OCI-LY7 (cell line): Measurements from ENCODE around the gene SLC16A9. TPM values are rescaled to one million over a fixed set of nuclear protein-coding genes. Genes with fewer than 3 reads are reported as not detected.

Experiments used
- BruUV-seq: library from RNA; stranded (reverse); fragments of 400-500 nt; replicated peaks from 2 replicates; lab custom pipeline; 2021; lab: Mats Ljungman, UMichigan
- CTCF ChIA-PET: fragments of 300-600 bp; sonication (Branson Sonifier 250); formaldehyde crosslinking; loops from one replicate; lab custom pipeline; 2022; ENCODE audit warnings: antibody characterized with exemption; ENCODE audit not compliant: unreplicated experiment; lab: Charles Lee
- POLR2A ChIA-PET: fragments of 300-600 bp; sonication (Branson Sonifier 250); formaldehyde crosslinking; loops from one replicate; lab custom pipeline; 2022; ENCODE audit warnings: antibody characterized with exemption; lab: Charles Lee
- DNase-seq: peaks from one replicate; pipeline ENCODE4 v3.0.0-alpha.2; 2015; ENCODE audit warnings: low spot score
- H2AFZ ChIP-seq: fragments of 200-600 bp; sonication (generic), shearing (Covaris generic); 2 replicates; pipeline ENCODE4 v1.6.1; 2014; ENCODE audit warnings: mild to moderate bottlenecking, antibody characterized with exemption, low read length, moderate library complexity
- H3K27ac ChIP-seq: fragments of 200-600 bp; sonication (generic); 2 replicates; pipeline ENCODE4 v1.5.1; 2014; ENCODE audit warnings: mixed run types, low read depth, mild to moderate bottlenecking, moderate library complexity, low read length, inconsistent platforms; ENCODE audit not compliant: poor library complexity, severe bottlenecking
- H3K36me3 ChIP-seq: fragments of 200-600 bp; sonication (generic); 2 replicates; pipeline ENCODE4 v1.6.1; 2014; ENCODE audit warnings: mild to moderate bottlenecking, antibody characterized with exemption, low read length, moderate library complexity, mixed read lengths; ENCODE audit not compliant: insufficient read depth
- H3K4me1 ChIP-seq: fragments of 200-600 bp; sonication (generic); 2 replicates; pipeline ENCODE4 v1.5.1; 2014; ENCODE audit warnings: mild to moderate bottlenecking, low read length; ENCODE audit not compliant: insufficient read depth, poor library complexity, severe bottlenecking
- H3K4me2 ChIP-seq: fragments of 200-600 bp; sonication (generic); 2 replicates; pipeline ENCODE4 v1.6.1; 2014; ENCODE audit warnings: mild to moderate bottlenecking, low read length
- H3K4me3 ChIP-seq: fragments of 200-600 bp; sonication (generic); 2 replicates; pipeline ENCODE4 v1.5.1; 2014; ENCODE audit warnings: mild to moderate bottlenecking, low read depth, low read length; ENCODE audit not compliant: poor library complexity, severe bottlenecking
- H3K79me2 ChIP-seq: fragments of 200-600 bp; sonication (generic); 2 replicates; pipeline ENCODE4 v1.6.1; 2016; ENCODE audit warnings: low read depth, mild to moderate bottlenecking, low read length, moderate library complexity, mixed read lengths; ENCODE audit not compliant: insufficient read depth
- H3K9me2 ChIP-seq: fragments of 200-600 bp; sonication (generic); 2 replicates; pipeline ENCODE4 v1.6.1; 2016; ENCODE audit warnings: mild to moderate bottlenecking, low read length, mixed read lengths; ENCODE audit not compliant: insufficient read depth
- H3K9me3 ChIP-seq: fragments of 200-600 bp; sonication (generic); 2 replicates; pipeline ENCODE4 v1.6.1; 2014; ENCODE audit warnings: mild to moderate bottlenecking, mixed run types, low read length, mixed read lengths
- H4K20me1 ChIP-seq: fragments of 200-600 bp; sonication (generic); 2 replicates; pipeline ENCODE4 v1.6.1; 2014; ENCODE audit warnings: mild to moderate bottlenecking, antibody characterized with exemption, low read length, moderate library complexity, mixed read lengths; ENCODE audit not compliant: insufficient read depth
- CTCF ChIP-seq: fragments of 200-600 bp; sonication (generic); conservative IDR thresholded peaks from 2 replicates; pipeline ENCODE4 v1.5.1; 2014; ENCODE audit warnings: mild to moderate bottlenecking, antibody characterized with exemption, low read length, moderate library complexity, mixed read lengths
- EZH2phosphoT487 ChIP-seq: fragments of 200-600 bp; sonication (generic); IDR thresholded peaks from 2 replicates; pipeline ENCODE4 v1.6.1; 2018; ENCODE audit warnings: low read depth, borderline replicate concordance, mild to moderate bottlenecking, mixed run types, antibody characterized with exemption, low read length, moderate library complexity, mixed read lengths
- intact Hi-C: fragments of 100-400 bp; cut with micrococcal nuclease; formaldehyde crosslinking; loops from one replicate; pipeline ENCODE4 v1.10.0; 2022; ENCODE audit not compliant: unreplicated experiment
- total RNA-seq, 2 experiments: library from RNA; depleted of rRNA in 1 of 2; stranded (reverse); fragments of >200 nt in 1 of 2; shearing (Covaris generic) in 1 of 2; gene quantifications; 2 replicates each; pipeline ENCODE4 v1.2.3, GENCODE V29; 2014 to 2022

Gene SLC16A9
- total RNA-seq, 2 experiments from 2014 or later: not detected

- H3K4me2 ChIP-seq: no peak overlapping the region
These were observed 87.9 kb downstream of the SLC16A9 start for GRCh38 chr10:59621771-59622170.

GRCh38 chr10:59618666-59619065 is 91.0 kb downstream of the SLC16A9 start:
- no peak overlapping the region for H3K27ac ChIP-seq
- H3K4me2 ChIP-seq: no peak overlapping the region
- no peaks in the 10 kb centered on the region for H4K20me1 ChIP-seq
- intact Hi-C loops: no loop called here
- H3K79me2 ChIP-seq: no peaks in the 10 kb centered on the region
- TF ChIP-seq CTCF (no peak), EZH2phosphoT487 (no peak)
- no peaks in the 10 kb centered on the region for H3K4me1 ChIP-seq
- DNase-seq: no peak
- H3K36me3 ChIP-seq: no peaks in the 10 kb centered on the region
- ChIA-PET POLR2A (no interaction called here), CTCF (no interaction called here)
- H3K9me2 ChIP-seq: no peaks in the 10 kb centered on the region
- no peak overlapping the region for H2AFZ ChIP-seq
- no peak overlapping the region for H3K4me3 ChIP-seq
- BruUV-seq: no TSS peak
- no peaks in the 10 kb centered on the region for H3K9me3 ChIP-seq

More at GRCh38 chr10:59621771-59622170, 87.9 kb downstream of the SLC16A9 start:
- Histone ChIP-seq H3K9me3 (no peaks in the 10 kb centered on the region), H3K4me3 (no peak overlapping the region), H3K27ac (no peak overlapping the region), H2AFZ (no peak overlapping the region), H3K36me3 (no peaks in the 10 kb centered on the region), H4K20me1 (no peaks in the 10 kb centered on the region), H3K79me2 (no peaks in the 10 kb centered on the region), H3K4me1 (no peaks in the 10 kb centered on the region), H3K9me2 (no peaks in the 10 kb centered on the region)
- ChIA-PET POLR2A (no interaction called here), CTCF (no interaction called here)
- DNase-seq: no peak
- TF ChIP-seq CTCF (no peak), EZH2phosphoT487 (no peak)
- intact Hi-C loops: loop anchor here (1.0 to 10.0 kb wide), 3 partner anchors 381 to 839 kb away; no protein-coding TSS in a partner anchor
- BruUV-seq: no TSS peak

GRCh38 chr10:59617996-59618395 is 91.7 kb downstream of the SLC16A9 start:
- no peak overlapping the region for H2AFZ ChIP-seq
- no peak overlapping the region for H3K27ac ChIP-seq
- H3K79me2 ChIP-seq: no peaks in the 10 kb centered on the region
- ChIA-PET CTCF (no interaction called here), POLR2A (no interaction called here)
- H3K4me3 ChIP-seq: no peak overlapping the region
- no peaks in the 10 kb centered on the region for H3K4me1 ChIP-seq
- no peaks in the 10 kb centered on the region for H3K36me3 ChIP-seq
- H4K20me1 ChIP-seq: no peaks in the 10 kb centered on the region
- TF ChIP-seq CTCF: no peak
- no peak for TF ChIP-seq EZH2phosphoT487
- H3K9me2 ChIP-seq: no peaks in the 10 kb centered on the region
- no TSS peak for BruUV-seq
- DNase-seq: no peak
- H3K9me3 ChIP-seq: no peaks in the 10 kb centered on the region
- intact Hi-C loops: no loop called here
- no peak overlapping the region for H3K4me2 ChIP-seq
